Natural killer cell (primary cell): Measurements from ENCODE around the gene FAR2. TPM values are rescaled to one million over a fixed set of nuclear protein-coding genes. Genes with fewer than 3 reads are reported as not detected.
"Not testable (repeated sequence)": the region's sequence is repeated elsewhere in the genome, so short reads cannot be mapped to it uniquely, and the experiment has no call there.

ENCODE experiments used
- ATAC-seq, 3 donors: fragments of 150-1000 bp in 2 of 3; fragments of 200-7000 bp in 1 of 3; cut with Tn5 transposase; 1 replicate in 1 of 3; 2 replicates in 2 of 3; pipeline ENCODE4 v1.10.0; 2021; ENCODE audit warnings: mild to moderate bottlenecking in 2 of 3, moderate library complexity in 2 of 3
- DNase-seq, 2 donors: peaks; one replicate each; pipeline versions ENCODE4 v3.0.0 to v3.0.0-alpha.2; 2013 to 2021; ENCODE audit warnings: mixed read lengths in 1 of 2
- H3K27ac ChIP-seq: one replicate; pipeline ENCODE4 v1.5.1; 2013; ENCODE audit warnings: mild to moderate bottlenecking, low read length
- H3K27me3 ChIP-seq: one replicate; pipeline ENCODE4 v1.6.1; 2013; ENCODE audit warnings: low read length; ENCODE audit not compliant: control insufficient read depth, insufficient read depth
- H3K36me3 ChIP-seq: one replicate; pipeline ENCODE4 v1.6.1; 2013; ENCODE audit warnings: low read length; ENCODE audit not compliant: control insufficient read depth, insufficient read depth
- H3K4me1 ChIP-seq: one replicate; pipeline ENCODE4 v1.6.1; 2013; ENCODE audit warnings: low read length; ENCODE audit not compliant: control insufficient read depth, insufficient read depth
- H3K4me3 ChIP-seq: one replicate; pipeline ENCODE4 v1.5.1; 2013; ENCODE audit warnings: low read length
- H3K9me3 ChIP-seq: one replicate; pipeline ENCODE4 v1.6.1; 2013; ENCODE audit warnings: low read length; ENCODE audit not compliant: control insufficient read depth, insufficient read depth
- H3K27ac Mint-ChIP-seq, 2 donors: one replicate each; pipeline ENCODE4 v1.8.0; 2022; ENCODE audit warnings: mild to moderate bottlenecking in 2 of 2, mixed read lengths in 2 of 2, moderate library complexity in 1 of 2
- H3K27me3 Mint-ChIP-seq, 2 donors: one replicate each; pipeline ENCODE4 v1.8.0; 2022; ENCODE audit warnings: low read depth in 2 of 2, mixed read lengths in 2 of 2
- H3K36me3 Mint-ChIP-seq: one replicate; pipeline ENCODE4 v1.8.0; 2022; ENCODE audit warnings: mixed read lengths
- H3K4me1 Mint-ChIP-seq, 2 donors: one replicate each; pipeline ENCODE4 v1.8.0; 2022; ENCODE audit warnings: mixed read lengths in 2 of 2
- H3K4me3 Mint-ChIP-seq: one replicate; pipeline ENCODE4 v1.8.0; 2022; ENCODE audit warnings: mild to moderate bottlenecking, moderate library complexity, mixed read lengths
- H3K9me3 Mint-ChIP-seq, 2 donors: one replicate each; pipeline ENCODE4 v1.8.0; 2022; ENCODE audit warnings: mixed read lengths in 2 of 2
- WGBS: methylation state at CpG from one replicate; pipeline ENCODE4 v1.1.7; 2013; ENCODE audit warnings: missing lambda C conversion rate; ENCODE audit not compliant: insufficient coverage; 5-methylcytosine and 5-hydroxymethylcytosine counted together
- intact Hi-C: fragments of 100-400 bp; cut with micrococcal nuclease; formaldehyde crosslinking; loops from one replicate; pipeline ENCODE4 v1.14.2; 2022
- total RNA-seq, 4 donors: library from RNA; stranded (reverse); fragments of 120-200 nt in 1 of 4; gene quantifications; one replicate each; pipeline versions ENCODE4 v1.2.3 to v1.2.4, GENCODE V29; 2013 to 2022
- TF ChIP-seq, protein P1 (sequence below): fragments of 200-600 bp; IDR thresholded peaks from one replicate; pipeline ENCODE4 v1.8.0; 2022; ENCODE audit warnings: antibody characterized with exemption

The FAR2 gene
- total RNA-seq, 3 donors from 2014 or later (not counting 1 experiment from before 2014, with no cell fraction given) = 1.5 to 3.5 (median 1.7) TPM

DNA sequence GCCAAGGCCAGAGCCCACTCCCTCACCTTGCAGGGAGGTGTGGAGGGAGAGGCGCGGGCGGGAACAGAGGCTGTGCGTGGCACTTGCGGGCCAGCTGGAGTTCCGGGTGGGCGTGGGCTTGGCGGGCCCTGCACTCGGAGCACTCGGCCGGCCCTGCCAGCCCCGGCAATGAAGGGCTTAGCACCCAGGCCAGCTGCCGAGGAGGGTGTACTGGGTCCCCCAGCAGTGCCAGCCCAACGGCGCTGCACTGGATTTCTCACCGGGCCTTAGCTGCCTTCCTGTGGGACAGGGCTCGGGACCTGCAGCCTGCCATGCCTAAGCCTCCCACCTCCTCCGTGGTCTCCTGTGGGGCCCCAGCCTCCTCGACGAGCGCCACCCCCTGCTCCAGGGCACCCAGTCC is 107.5 kb downstream of the FAR2 start:
- H3K4me3 Mint-ChIP-seq = no peak overlapping the region
- peaks cover 0 to 12% of the 10 kb centered on the region in 2 donors for H3K4me1 Mint-ChIP-seq
- intact Hi-C loops = no loop called here
- Histone ChIP-seq H3K4me1 (no peaks in the 10 kb centered on the region), H3K9me3 (no peaks in the 10 kb centered on the region), H3K4me3 (no peak overlapping the region), H3K36me3 (no peaks in the 10 kb centered on the region), H3K27ac (no peak overlapping the region), H3K27me3 (no peaks in the 10 kb centered on the region)
- TF ChIP-seq, protein P1, sequence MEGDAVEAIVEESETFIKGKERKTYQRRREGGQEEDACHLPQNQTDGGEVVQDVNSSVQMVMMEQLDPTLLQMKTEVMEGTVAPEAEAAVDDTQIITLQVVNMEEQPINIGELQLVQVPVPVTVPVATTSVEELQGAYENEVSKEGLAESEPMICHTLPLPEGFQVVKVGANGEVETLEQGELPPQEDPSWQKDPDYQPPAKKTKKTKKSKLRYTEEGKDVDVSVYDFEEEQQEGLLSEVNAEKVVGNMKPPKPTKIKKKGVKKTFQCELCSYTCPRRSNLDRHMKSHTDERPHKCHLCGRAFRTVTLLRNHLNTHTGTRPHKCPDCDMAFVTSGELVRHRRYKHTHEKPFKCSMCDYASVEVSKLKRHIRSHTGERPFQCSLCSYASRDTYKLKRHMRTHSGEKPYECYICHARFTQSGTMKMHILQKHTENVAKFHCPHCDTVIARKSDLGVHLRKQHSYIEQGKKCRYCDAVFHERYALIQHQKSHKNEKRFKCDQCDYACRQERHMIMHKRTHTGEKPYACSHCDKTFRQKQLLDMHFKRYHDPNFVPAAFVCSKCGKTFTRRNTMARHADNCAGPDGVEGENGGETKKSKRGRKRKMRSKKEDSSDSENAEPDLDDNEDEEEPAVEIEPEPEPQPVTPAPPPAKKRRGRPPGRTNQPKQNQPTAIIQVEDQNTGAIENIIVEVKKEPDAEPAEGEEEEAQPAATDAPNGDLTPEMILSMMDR = no peak
- H3K36me3 Mint-ChIP-seq = peaks cover 16% of the 10 kb centered on the region
- DNase-seq (no peak), ATAC-seq (no peak)
- no peak overlapping the region for H3K27ac Mint-ChIP-seq
- 93% methylated on average over 21 of the region's 21 CpGs for WGBS
- no peaks in the 10 kb centered on the region for H3K27me3 Mint-ChIP-seq
- H3K9me3 Mint-ChIP-seq = peaks cover 4 to 5% of the 10 kb centered on the region in 2 donors

DNA sequence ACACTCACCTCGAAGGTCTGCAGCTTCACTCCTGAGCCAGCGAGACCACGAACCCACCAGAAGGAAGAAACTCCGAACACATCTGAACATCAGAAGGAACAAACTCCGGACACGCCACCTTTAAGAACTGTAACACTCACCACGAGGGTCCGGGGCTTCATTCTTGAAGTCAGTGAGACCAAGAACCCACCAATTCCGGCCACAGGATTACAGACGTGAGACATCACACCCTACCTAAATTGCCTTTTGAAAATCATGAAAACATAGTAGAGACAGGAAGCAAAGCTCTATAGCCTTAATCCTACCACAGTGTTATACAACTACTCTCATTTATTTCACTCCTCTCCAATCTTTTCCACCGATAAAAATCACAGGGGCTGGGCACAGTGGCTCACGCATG is 108.6 kb downstream of the FAR2 start:
- H3K4me3 Mint-ChIP-seq = peak overlapping the region; percentile 71
- H3K4me1 ChIP-seq, intact Hi-C loops, H3K36me3 ChIP-seq, H3K4me3 ChIP-seq, H3K9me3 Mint-ChIP-seq, H3K9me3 ChIP-seq, DNase-seq, H3K27me3 Mint-ChIP-seq, H3K27ac ChIP-seq, H3K27me3 ChIP-seq: not testable (repeated sequence)
- WGBS = 89% methylated on average over 12 of the region's 12 CpGs
- H3K36me3 Mint-ChIP-seq = peaks cover 22% of the 10 kb centered on the region
- H3K4me1 Mint-ChIP-seq = peaks cover 0 to 12% of the 10 kb centered on the region in 2 donors
- ATAC-seq = peak in 2 of 3 donors; percentile 72 to 98
- peak overlapping the region in 1 of 2 donors; percentile 5 for H3K27ac Mint-ChIP-seq

DNA sequence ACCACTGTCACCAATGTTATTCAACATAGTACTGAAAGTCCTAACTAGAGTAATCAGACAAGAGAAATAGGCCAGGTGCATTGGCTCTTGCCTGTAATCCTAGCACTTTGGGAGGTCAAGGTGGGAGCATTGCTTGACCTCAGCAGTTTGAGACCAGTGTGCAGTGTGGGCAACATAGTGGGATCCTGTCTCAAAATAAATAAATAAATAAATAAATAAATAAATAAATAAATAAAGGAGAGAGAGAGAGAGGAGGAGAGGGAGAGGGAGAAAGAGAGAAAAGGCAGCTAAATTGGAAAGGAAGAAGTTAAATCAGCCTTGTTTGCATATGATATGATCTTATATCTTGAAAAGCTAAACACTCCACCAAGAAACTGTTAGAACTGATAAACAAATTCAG is 115.3 kb downstream of the FAR2 start:
- Mint-ChIP-seq H3K4me3 (no peak overlapping the region), H3K27ac (no peak overlapping the region), H3K4me1 (no peaks in the 10 kb centered on the region), H3K27me3 (no peaks in the 10 kb centered on the region), H3K36me3 (peaks cover 38% of the 10 kb centered on the region), H3K9me3 (peaks cover 7 to 15% of the 10 kb centered on the region in 2 donors)
- Histone ChIP-seq H3K36me3 (no peaks in the 10 kb centered on the region), H3K27me3 (no peaks in the 10 kb centered on the region), H3K9me3 (no peaks in the 10 kb centered on the region), H3K4me1 (no peaks in the 10 kb centered on the region), H3K27ac (no peak overlapping the region), H3K4me3 (no peak overlapping the region)
- ATAC-seq = no peak
- TF ChIP-seq, protein P1 = no peak
- DNase-seq = no peak
- intact Hi-C loops = no loop called here

DNA sequence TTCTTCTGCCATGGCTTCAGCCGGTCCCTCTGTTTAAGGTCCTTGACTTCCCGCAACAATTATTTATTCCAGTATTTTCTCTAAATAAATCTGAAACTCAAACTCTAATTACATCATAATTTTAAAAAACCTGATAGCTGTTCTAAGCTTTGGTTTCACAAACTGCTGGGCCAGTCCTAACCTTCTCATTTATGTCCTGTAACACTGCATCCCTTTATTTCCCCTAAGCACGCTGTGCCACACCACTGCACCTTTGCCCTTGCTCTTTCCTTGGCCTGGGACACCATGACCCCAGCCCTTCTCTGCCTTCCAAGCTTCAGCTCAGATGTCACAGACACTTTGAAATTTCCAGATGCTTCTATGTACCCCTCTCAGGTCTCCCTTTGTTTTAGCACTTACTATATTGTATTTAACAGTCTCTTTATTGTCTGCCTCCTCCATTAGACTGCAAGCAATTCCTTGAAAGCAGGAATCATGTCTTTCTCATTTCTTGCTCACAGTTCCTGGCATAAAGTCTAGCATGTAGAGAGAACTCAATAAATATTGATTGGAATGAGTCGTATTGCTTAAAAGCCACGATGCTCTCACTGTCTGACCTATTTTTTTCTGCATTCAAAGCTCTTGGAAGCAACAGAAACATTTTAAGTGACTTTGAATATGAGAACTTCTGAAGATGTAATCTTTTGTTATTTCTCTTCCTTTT is 120.8 kb downstream of the FAR2 start:
- TF ChIP-seq, protein P1 = no peak
- Histone ChIP-seq H3K27ac (no peak overlapping the region), H3K9me3 (no peaks in the 10 kb centered on the region), H3K27me3 (no peaks in the 10 kb centered on the region), H3K36me3 (no peaks in the 10 kb centered on the region), H3K4me1 (no peaks in the 10 kb centered on the region), H3K4me3 (no peak overlapping the region)
- Mint-ChIP-seq H3K27ac (no peak overlapping the region), H3K9me3 (no peaks in the 10 kb centered on the region), H3K4me3 (no peak overlapping the region), H3K4me1 (no peaks in the 10 kb centered on the region), H3K27me3 (no peaks in the 10 kb centered on the region), H3K36me3 (no peaks in the 10 kb centered on the region)
- ATAC-seq (no peak), DNase-seq (no peak)
- 94% methylated on average over 5 of the region's 5 CpGs for WGBS
- intact Hi-C loops = no loop called here
